ENCODE results near the gene ABCC9.

Gene ABCC9

DNA sequence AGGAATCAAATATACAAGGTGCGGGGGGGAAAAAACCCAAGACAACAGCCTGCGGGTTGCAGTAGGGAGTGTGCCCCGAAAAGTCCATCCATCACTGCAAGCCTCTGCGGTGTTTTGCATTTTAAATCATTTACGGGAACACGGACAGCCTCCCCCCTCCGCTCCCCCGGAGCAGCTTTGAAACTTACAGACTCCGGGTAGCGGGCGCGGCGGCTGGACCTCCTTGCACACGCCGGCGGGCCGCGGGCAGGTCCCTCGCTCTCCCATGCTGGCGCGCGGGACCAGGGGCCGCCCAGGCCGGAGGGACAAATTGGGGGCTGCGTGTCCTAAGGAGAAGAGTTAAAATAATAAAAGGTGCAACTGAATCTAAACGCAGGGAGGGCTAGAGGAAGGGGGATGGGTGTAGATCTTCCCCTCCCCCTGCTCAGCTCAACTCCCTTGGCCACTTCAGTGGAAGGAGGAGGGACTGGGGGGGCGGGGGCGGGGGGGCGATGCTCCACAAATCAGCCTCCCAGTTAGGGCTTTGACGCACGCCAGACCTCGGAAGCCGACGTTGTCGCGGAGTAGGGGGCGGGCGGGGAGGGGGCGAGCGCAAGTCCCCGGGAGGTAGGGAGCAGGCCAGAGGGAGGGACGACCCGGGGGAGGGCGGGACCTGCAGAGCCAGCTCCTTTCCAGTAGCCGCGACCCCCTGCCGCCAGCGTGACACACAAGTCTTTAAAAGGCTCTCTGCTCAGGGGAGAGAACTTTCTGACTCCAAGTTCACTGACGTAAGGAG, 166.7 kb downstream of the ABCC9 start, which contains the start of gene KCNJ8:
KCNJ8 (minus strand) TSS at position 349 of the 775 bp plus-strand sequence. CDS start 1,090 bp downstream, outside the sequence.
- DNase-seq (ENCODE audit: low read depth in 2 of 2) = no peak

DNA sequence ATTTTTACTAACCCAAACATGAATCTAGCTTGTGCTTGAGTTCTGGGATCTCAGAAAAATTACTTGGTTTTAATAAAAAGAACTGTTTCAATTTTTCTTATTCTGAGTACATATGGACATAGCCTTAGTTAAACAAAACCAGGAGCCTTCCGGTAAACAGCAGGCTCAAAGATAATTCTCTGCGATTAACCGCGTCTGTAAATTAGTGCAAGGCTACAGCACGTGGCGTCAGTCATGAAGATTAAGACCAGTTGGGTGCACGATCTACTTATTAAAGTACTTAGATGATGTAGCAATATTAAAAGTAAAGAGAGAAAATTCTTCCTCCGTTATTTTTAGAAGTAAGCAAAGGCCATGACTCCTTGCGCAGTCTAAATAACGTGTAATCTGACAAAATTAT, 167.4 kb downstream of the ABCC9 start:
- no peak for DNase-seq (ENCODE audit: low read depth in 2 of 2)

DNA sequence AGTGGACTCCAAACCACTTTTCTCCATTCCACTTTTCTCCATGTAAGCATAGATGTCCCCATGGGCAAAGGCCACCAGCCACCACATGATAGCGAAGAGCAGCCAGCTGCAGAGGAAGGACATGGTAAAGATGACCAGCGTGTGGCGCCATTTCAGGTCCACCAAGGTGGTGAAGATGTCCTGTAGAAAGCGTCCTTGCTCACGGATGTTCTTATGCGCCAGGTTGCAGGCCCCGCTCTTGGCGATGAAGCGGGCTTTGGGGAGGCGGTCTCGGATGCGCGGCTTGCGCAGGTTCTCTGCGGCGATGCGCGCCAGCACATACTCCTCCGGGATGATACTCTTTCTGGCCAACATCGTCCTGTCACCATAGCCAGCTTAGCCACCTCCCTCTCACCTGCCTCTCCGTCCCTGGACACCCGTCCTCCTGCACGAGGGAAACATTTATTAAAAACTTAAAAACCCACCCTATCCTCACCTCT, 167.9 kb downstream of the ABCC9 start:
- no peak for DNase-seq (ENCODE audit: low read depth in 2 of 2)

DNA sequence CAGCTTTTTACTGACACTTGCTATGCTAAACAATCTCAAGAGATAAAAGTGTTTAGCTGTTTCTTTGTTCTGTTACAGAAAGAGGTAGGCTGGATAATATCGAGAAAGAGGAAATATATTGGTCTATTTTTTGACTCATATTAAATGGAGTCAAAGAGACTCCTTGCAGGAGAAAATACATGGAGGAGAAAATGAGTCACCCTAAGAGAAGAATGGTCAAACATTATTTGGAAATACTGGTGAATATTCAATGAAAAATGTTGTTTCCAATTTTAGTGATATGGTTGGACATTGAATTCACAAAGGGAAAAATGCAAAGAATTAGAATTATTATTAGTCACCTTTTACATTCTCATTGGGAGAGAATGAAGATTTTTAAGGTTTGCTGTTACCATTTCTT, 169.9 kb downstream of the ABCC9 start:
- DNase-seq (ENCODE audit: low read depth in 2 of 2) = no peak

DNA sequence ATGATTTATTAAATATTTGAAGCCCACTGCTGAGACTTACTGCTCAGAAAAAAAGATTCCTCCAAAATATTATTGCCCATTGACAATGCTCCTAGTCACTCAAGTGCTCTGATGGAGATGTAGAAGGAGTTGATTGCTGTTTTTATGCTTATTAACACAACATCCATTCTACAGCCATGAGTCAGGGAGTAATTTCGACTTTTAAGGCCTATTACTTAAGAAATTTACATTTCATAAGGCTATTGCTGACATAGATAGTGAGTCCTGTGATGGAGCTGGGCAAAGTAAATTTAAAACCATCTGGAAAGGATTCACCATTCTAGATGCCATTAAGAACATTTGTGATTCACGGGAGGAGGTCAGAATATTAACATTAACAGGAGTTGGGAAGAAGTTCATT, 171.9 kb downstream of the ABCC9 start:
- DNase-seq (ENCODE audit: low read depth in 2 of 2) = no peak

DNA sequence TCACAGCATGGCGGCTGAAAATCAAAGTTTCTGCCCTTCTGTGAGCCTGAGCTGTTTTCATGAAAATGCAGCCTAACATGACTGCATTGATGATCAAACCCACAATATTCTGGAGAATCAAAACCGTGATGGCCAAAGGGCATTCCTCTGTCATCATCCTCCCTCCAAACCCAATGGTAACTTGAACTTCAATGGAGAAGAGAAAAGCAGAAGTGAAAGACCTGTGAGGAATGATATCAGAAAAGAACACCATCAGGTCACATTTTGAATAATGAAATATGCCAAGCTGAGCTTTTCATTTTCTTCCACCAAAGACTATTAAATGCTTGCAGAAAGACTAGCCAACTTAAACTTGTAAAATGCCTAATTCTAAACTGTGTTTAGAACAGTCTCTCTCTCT, 174.8 kb downstream of the ABCC9 start:
- DNase-seq (ENCODE audit: low read depth in 2 of 2) = no peak

DNA sequence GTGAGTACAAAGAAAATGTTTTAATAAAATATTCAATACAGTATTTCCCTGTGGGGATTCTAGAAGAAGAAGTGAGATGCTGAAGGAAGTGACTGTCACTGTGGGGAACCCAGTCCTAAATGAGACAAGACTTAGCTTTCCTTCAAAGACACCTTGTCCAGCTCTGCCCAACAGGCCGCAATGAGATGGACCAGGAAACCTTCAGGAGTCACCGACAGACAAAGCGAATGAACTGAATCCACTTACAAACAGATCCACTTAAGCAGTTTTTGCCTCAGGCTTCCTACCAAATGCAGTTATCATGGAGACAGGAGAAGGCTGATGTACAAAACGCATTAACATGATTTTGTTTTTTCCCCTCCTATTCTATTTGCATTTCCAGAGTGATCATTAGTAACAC, 176.3 kb downstream of the ABCC9 start:
- no peak for DNase-seq (ENCODE audit: low read depth in 2 of 2)

DNA sequence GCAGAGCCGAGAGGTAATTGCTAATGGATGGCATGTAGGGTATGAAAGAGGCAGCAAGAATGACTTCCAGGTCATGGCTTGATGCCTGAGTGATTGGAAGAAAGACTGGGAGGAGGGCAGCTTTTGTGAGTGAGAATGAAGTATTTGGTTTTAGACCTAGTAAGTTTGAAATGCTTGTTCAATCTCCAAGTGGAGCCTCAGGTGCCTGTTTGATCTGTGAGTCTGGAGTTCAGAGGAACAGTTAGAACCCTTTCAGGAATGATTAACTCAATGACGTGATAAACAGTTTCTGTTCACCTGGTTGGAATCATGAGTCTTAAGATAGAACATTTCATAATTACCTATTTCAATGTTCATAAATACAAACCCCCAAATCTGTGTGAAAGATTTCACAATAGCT, 177.2 kb downstream of the ABCC9 start:
- no peak for DNase-seq (ENCODE audit: low read depth in 2 of 2)

DNA sequence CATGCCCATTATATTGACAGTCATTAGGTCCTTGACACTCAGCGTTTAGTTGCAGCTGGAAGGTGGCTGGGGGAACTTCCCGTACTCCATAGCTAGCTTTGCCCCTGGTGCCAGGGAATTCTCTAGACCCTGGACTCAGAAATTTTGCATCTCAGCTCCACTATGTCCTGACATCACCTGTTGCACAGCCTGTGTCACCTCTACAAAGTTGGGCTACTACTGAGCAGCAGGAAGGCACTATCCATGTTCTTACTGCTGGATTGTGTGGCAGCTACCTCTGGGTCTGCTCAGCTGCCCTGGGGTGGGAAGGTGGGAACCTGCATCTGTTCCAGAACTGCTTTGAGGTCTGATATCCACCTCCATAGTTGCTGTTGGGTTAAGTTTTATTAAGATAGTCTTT, 177.7 kb downstream of the ABCC9 start:
- no peak for DNase-seq (ENCODE audit: low read depth in 2 of 2)

DNA sequence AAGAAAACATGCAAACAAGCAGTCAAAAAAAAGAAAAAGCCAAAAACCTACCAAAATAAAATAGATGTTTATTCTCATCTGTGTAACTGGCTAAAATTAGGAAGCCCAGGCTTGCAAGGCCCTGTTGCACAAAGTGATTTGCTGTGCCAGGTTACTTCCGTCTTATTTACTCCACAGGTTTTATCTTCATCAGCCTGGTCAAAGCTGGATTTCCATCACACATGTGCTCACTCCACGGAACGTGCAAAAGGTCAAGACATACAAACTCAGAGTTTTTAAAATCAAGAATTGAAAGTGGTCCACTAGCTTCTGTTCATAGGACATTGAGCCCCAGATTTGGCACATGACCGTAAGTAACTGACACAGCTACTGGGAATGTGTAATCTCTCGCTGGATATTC, 181.5 kb downstream of the ABCC9 start:
- no peak for DNase-seq (ENCODE audit: low read depth in 2 of 2)

DNA sequence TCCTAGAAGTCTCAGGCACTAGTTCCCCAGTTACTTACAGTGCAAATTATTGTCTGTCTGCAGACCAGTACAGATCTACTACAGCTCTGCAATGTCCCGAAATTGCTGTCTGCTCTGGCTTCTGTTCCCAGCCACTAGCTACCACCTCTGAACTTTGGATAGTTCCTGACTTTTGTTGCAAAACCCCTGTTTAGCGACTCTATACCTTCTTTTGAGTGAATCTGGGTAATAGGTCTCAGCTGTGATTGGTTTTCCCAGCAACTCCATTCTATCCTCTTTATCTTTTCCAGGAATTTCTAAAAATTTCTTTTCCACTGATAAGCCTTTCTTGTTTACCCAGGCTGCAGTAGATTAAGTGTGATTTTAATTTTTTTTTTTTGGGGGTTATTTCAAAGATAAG, 183.5 kb downstream of the ABCC9 start:
- no peak for DNase-seq (ENCODE audit: low read depth in 2 of 2)

DNA sequence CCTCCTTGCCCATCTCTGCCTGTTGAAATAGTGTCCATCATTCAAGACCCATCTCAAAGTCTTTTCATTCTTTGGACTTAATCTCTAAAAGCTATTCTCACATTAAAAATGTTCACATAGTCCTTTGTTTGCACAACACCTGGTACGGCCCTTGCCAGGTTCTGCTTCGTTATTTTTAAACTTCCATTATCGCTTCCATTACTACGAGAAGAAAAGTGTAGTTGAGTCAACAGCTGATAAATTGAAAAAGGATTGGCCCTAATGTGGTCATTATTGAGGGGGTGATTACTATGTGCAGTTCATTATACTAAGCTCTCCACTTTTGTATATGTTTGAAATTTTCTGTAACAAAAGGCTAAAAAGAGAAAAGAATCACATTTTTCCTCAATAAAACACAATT, 184.5 kb downstream of the ABCC9 start:
- DNase-seq (ENCODE audit: low read depth in 2 of 2) = no peak

DNA sequence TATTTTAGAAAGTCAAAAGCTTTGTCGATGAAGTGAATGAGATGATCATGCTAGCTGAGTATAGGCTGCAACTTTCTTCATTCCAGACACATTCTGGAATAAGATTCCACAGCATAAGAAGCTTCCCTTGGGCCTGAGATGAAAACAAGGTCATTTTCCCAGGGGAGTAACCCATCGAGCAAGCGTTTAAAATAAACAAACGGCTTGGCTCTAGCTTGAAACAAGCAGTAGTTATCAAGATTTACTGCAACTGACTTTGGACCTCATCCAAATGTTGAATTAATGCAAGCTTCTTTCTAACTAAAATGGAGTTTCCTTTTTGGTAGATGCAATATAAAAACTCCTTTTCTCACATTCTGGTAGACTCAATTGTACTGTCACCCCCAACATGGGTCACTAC, 189.7 kb downstream of the ABCC9 start:
- no peak for DNase-seq (ENCODE audit: low read depth in 2 of 2)
